Measurements from ENCODE around the gene BSCL2.

Gene BSCL2

GRCh38 chr11:62715150-62716130, 8.2 kb upstream of the BSCL2 start:
- Histone ChIP-seq H4K5ac (ENCODE audit: low read length) (no peak overlapping the region), H3K18ac (ENCODE audit: low read length) (no peak overlapping the region), H3K79me1 (ENCODE audit: low read length) (peaks cover 1% of the 10 kb centered on the region), H3K23ac (ENCODE audit: low read length) (no peak overlapping the region), H3K9ac (ENCODE audit: low read length) (no peak overlapping the region), H3K4me2 (ENCODE audit: low read length) (no peak overlapping the region), H3K36me3 (ENCODE audit: control insufficient read depth, insufficient read depth, low read length) (peaks cover 23% of the 10 kb centered on the region), H3K56ac (ENCODE audit: low read length) (no peak overlapping the region), H4K8ac (ENCODE audit: low read depth, low read length) (no peak overlapping the region), H3K4ac (ENCODE audit: low read depth, low read length) (no peak overlapping the region), H2BK5ac (ENCODE audit: low read length) (no peak overlapping the region), H2BK15ac (replicated peaks; ENCODE audit: low read depth) (no peak overlapping the region), H3K27ac (ENCODE audit: low read depth, low read length) (no peak overlapping the region), H3K79me2 (ENCODE audit: control insufficient read depth, insufficient read depth, low read length) (no peaks in the 10 kb centered on the region), H3K4me3 (ENCODE audit: low read length) (no peak overlapping the region), H2AK5ac (ENCODE audit: low read length) (no peak overlapping the region), H2BK120ac (ENCODE audit: low read depth, low read length) (no peak overlapping the region), H3K27me3 (ENCODE audit: insufficient read depth, low read length, poor library complexity) (no peaks in the 10 kb centered on the region), H3K4me1 (ENCODE audit: control insufficient read depth, low read depth, low read length) (no peaks in the 10 kb centered on the region)
- DNase-seq, result peak; percentile 24
- no CpG with 5 or more reads among the region's 24 CpGs for WGBS (ENCODE audit: extremely low coverage, insufficient coverage, low lambda C conversion rate)

DNA sequence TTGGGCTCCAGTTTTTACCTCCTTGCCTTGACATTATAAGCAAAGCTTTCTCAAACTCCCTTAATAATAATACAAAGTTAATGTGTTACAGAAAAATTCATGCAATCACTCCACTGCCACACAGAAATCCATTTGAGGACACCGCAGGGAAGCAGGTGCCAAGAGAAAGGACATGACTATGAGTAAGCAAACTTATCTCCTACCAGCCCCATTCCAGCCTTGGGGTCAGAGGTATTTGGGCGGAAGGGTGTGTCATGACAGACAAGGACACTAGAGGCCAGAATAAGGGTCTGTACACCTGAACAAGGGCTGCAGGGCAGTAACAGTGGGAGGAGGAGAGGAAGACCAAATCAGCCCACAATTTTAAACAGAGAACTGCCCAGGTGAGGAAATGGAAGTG, 6.1 kb upstream of the BSCL2 start:
- no peak overlapping the region for H2BK15ac ChIP-seq (replicated peaks; ENCODE audit: low read depth)
- no peak overlapping the region for H3K4me2 ChIP-seq (ENCODE audit: low read length)
- no peak overlapping the region for H2BK120ac ChIP-seq (ENCODE audit: low read depth, low read length)
- WGBS (ENCODE audit: extremely low coverage, insufficient coverage, low lambda C conversion rate), result no CpG with 5 or more reads among the region's 2 CpGs
- peaks cover 9% of the 10 kb centered on the region for H3K4me1 ChIP-seq (ENCODE audit: control insufficient read depth, low read depth, low read length)
- no peak overlapping the region for H3K4me3 ChIP-seq (ENCODE audit: low read length)
- no peak overlapping the region for H2BK5ac ChIP-seq (ENCODE audit: low read length)
- no peak overlapping the region for H3K23ac ChIP-seq (ENCODE audit: low read length)
- DNase-seq, result peak; percentile 50
- H3K9ac ChIP-seq (ENCODE audit: low read length), result no peak overlapping the region
- no peak overlapping the region for H3K18ac ChIP-seq (ENCODE audit: low read length)
- peaks cover 15% of the 10 kb centered on the region for H3K36me3 ChIP-seq (ENCODE audit: control insufficient read depth, insufficient read depth, low read length)
- no peak overlapping the region for H3K56ac ChIP-seq (ENCODE audit: low read length)
- H3K4ac ChIP-seq (ENCODE audit: low read depth, low read length), result no peak overlapping the region
- H3K79me1 ChIP-seq (ENCODE audit: low read length), result peaks cover 1% of the 10 kb centered on the region
- no peaks in the 10 kb centered on the region for H3K27me3 ChIP-seq (ENCODE audit: insufficient read depth, low read length, poor library complexity)
- H2AK5ac ChIP-seq (ENCODE audit: low read length), result no peak overlapping the region
- H3K79me2 ChIP-seq (ENCODE audit: control insufficient read depth, insufficient read depth, low read length), result no peaks in the 10 kb centered on the region
- no peak overlapping the region for H4K5ac ChIP-seq (ENCODE audit: low read length)
- H4K8ac ChIP-seq (ENCODE audit: low read depth, low read length), result no peak overlapping the region
- no peak overlapping the region for H3K27ac ChIP-seq (ENCODE audit: low read depth, low read length)

DNA sequence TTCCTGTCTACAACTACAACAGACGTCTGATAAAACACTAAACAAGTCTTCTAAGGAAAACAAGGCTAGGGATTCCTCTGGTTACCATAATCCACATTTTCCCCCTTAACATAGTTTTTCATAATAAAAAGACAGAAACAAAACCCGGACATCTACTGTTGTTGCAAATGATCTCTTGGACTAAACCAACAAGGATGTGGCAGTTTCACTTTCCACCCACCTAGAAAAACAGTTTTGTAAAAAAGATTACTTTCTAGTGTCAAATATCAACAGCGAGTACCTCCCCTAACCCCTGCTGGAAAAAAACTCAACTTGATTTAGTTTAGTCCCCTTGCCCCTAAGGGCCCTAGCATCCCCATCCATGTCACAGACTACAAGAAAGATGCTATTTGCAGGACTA, 5.6 kb upstream of the BSCL2 start:
- WGBS (ENCODE audit: extremely low coverage, insufficient coverage, low lambda C conversion rate), result no CpG with 5 or more reads among the region's 3 CpGs
- no peak overlapping the region for H3K4ac ChIP-seq (ENCODE audit: low read depth, low read length)
- H3K4me1 ChIP-seq (ENCODE audit: control insufficient read depth, low read depth, low read length), result peaks cover 12% of the 10 kb centered on the region
- no peak overlapping the region for H2AK5ac ChIP-seq (ENCODE audit: low read length)
- H2BK5ac ChIP-seq (ENCODE audit: low read length), result no peak overlapping the region
- no peak overlapping the region for H3K27ac ChIP-seq (ENCODE audit: low read depth, low read length)
- no peak for DNase-seq
- no peak overlapping the region for H3K4me3 ChIP-seq (ENCODE audit: low read length)
- H4K5ac ChIP-seq (ENCODE audit: low read length), result no peak overlapping the region
- peaks cover 1% of the 10 kb centered on the region for H3K79me1 ChIP-seq (ENCODE audit: low read length)
- H3K79me2 ChIP-seq (ENCODE audit: control insufficient read depth, insufficient read depth, low read length), result no peaks in the 10 kb centered on the region
- no peak overlapping the region for H3K56ac ChIP-seq (ENCODE audit: low read length)
- H4K8ac ChIP-seq (ENCODE audit: low read depth, low read length), result no peak overlapping the region
- H2BK15ac ChIP-seq (replicated peaks; ENCODE audit: low read depth), result no peak overlapping the region
- no peak overlapping the region for H3K9ac ChIP-seq (ENCODE audit: low read length)
- peaks cover 15% of the 10 kb centered on the region for H3K36me3 ChIP-seq (ENCODE audit: control insufficient read depth, insufficient read depth, low read length)
- H3K27me3 ChIP-seq (ENCODE audit: insufficient read depth, low read length, poor library complexity), result no peaks in the 10 kb centered on the region
- no peak overlapping the region for H3K18ac ChIP-seq (ENCODE audit: low read length)
- no peak overlapping the region for H3K4me2 ChIP-seq (ENCODE audit: low read length)
- H3K23ac ChIP-seq (ENCODE audit: low read length), result no peak overlapping the region
- H2BK120ac ChIP-seq (ENCODE audit: low read depth, low read length), result no peak overlapping the region

DNA sequence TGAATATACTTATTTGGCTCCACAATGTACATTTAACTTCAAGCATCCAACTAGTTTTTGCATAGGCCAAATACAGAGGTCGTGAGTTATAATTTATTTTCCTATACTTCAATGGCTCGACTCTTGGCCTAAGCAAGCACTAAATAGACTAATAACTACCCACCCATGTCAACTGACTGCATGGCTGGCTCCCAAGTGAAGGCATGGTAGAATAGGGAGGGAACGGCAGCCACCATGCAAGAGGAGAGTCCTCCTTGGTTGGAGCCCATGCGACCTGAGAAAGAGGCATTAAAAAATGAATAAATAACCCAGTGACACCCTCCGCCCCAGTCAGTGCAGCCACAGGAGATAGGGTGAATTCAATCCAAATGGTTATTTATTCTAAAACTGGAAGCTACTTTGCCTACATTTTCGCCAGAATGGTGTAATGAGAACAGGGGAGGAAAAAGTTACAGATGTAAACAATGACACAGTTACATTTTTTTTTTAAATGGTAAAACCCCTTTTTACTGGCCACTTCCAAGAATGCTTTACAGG, 5.1 kb upstream of the BSCL2 start:
- Histone ChIP-seq H2BK15ac (replicated peaks; ENCODE audit: low read depth) (no peak overlapping the region), H3K79me1 (ENCODE audit: low read length) (peaks cover 1% of the 10 kb centered on the region), H3K56ac (ENCODE audit: low read length) (no peak overlapping the region), H3K36me3 (ENCODE audit: control insufficient read depth, insufficient read depth, low read length) (peaks cover 13% of the 10 kb centered on the region), H3K27me3 (ENCODE audit: insufficient read depth, low read length, poor library complexity) (no peaks in the 10 kb centered on the region), H4K5ac (ENCODE audit: low read length) (no peak overlapping the region), H3K79me2 (ENCODE audit: control insufficient read depth, insufficient read depth, low read length) (no peaks in the 10 kb centered on the region), H4K8ac (ENCODE audit: low read depth, low read length) (no peak overlapping the region), H3K4ac (ENCODE audit: low read depth, low read length) (no peak overlapping the region), H3K4me1 (ENCODE audit: control insufficient read depth, low read depth, low read length) (peaks cover 13% of the 10 kb centered on the region), H2BK5ac (ENCODE audit: low read length) (no peak overlapping the region), H3K23ac (ENCODE audit: low read length) (no peak overlapping the region), H3K18ac (ENCODE audit: low read length) (no peak overlapping the region), H3K4me2 (ENCODE audit: low read length) (no peak overlapping the region), H3K27ac (ENCODE audit: low read depth, low read length) (no peak overlapping the region), H3K4me3 (ENCODE audit: low read length) (no peak overlapping the region), H3K9ac (ENCODE audit: low read length) (no peak overlapping the region), H2BK120ac (ENCODE audit: low read depth, low read length) (no peak overlapping the region), H2AK5ac (ENCODE audit: low read length) (no peak overlapping the region)
- DNase-seq, result no peak
- WGBS (ENCODE audit: extremely low coverage, insufficient coverage, low lambda C conversion rate), result no CpG with 5 or more reads among the region's 6 CpGs

DNA sequence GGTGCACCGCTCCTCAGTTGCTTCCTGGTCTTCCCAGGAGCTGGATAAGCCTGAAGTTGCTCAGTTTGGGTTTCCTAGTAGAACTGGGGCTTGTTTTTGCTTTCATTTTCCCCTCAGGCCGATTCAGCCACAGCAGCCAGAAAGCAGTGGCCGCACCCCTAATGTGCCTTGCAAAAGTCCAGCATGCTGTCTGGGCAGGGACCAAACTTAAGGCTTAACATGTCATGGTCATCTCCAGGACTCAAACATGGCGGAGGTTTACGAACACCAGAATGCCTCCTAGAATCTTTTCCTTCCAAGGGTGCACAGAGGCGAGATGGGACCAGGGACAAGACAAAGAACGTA, 2.7 kb upstream of the BSCL2 start:
- Histone ChIP-seq H3K79me2 (ENCODE audit: control insufficient read depth, insufficient read depth, low read length) (peaks cover 8% of the 10 kb centered on the region), H2AK5ac (ENCODE audit: low read length) (peak overlapping the region; percentile 20), H3K18ac (ENCODE audit: low read length) (peak overlapping the region; percentile 65), H4K5ac (ENCODE audit: low read length) (peak overlapping the region; percentile 96), H3K9ac (ENCODE audit: low read length) (peak overlapping the region; percentile 89), H3K23ac (ENCODE audit: low read length) (no peak overlapping the region), H3K56ac (ENCODE audit: low read length) (peak overlapping the region; percentile 96), H4K8ac (ENCODE audit: low read depth, low read length) (no peak overlapping the region), H3K27me3 (ENCODE audit: insufficient read depth, low read length, poor library complexity) (no peaks in the 10 kb centered on the region), H3K4ac (ENCODE audit: low read depth, low read length) (peak overlapping the region; percentile 89), H3K4me1 (ENCODE audit: control insufficient read depth, low read depth, low read length) (peaks cover 13% of the 10 kb centered on the region), H3K79me1 (ENCODE audit: low read length) (peaks cover 5% of the 10 kb centered on the region), H3K4me3 (ENCODE audit: low read length) (no peak overlapping the region), H3K36me3 (ENCODE audit: control insufficient read depth, insufficient read depth, low read length) (peaks cover 5% of the 10 kb centered on the region), H2BK120ac (ENCODE audit: low read depth, low read length) (no peak overlapping the region), H2BK5ac (ENCODE audit: low read length) (peak overlapping the region; percentile 71), H2BK15ac (replicated peaks; ENCODE audit: low read depth) (no peak overlapping the region), H3K4me2 (ENCODE audit: low read length) (peak overlapping the region; percentile 64), H3K27ac (ENCODE audit: low read depth, low read length) (peak overlapping the region; percentile 87)
- no peak for DNase-seq
- no CpG with 5 or more reads among the region's 7 CpGs for WGBS (ENCODE audit: extremely low coverage, insufficient coverage, low lambda C conversion rate)

Data from mesendoderm (in vitro differentiated cells).